ENCODE results near the gene WAPL.

The WAPL gene

GRCh38 chr10:86461963-86462804 lies 59.4 kb downstream of the WAPL start:
- DNase-seq = no peak

GRCh38 chr10:86451604-86451960 lies 70.0 kb downstream of the WAPL start:
- DNase-seq = no peak

GRCh38 chr10:86450806-86451603 lies 70.6 kb downstream of the WAPL start:
- no peak for DNase-seq

- DNase-seq = no peak
Measured at GRCh38 chr10:86449926-86450558, 71.5 kb downstream of the WAPL start.

GRCh38 chr10:86447432-86447831 lies 74.2 kb downstream of the WAPL start:
- DNase-seq = no peak

GRCh38 chr10:86446987-86447386 lies 74.6 kb downstream of the WAPL start:
- DNase-seq = no peak

GRCh38 chr10:86446440-86446839 lies 75.2 kb downstream of the WAPL start:
- DNase-seq = no peak

GRCh38 chr10:86443936-86444335 lies 77.7 kb downstream of the WAPL start:
- no peak for DNase-seq

GRCh38 chr10:86443069-86443468 lies 78.5 kb downstream of the WAPL start:
- no peak for DNase-seq

- no peak for DNase-seq
Measured at GRCh38 chr10:86440874-86441843, 80.4 kb downstream of the WAPL start.

GRCh38 chr10:86439544-86439943 lies 82.0 kb downstream of the WAPL start:
- DNase-seq = no peak

GRCh38 chr10:86438091-86438749 lies 83.4 kb downstream of the WAPL start:
- DNase-seq = no peak

- DNase-seq = no peak
Measured at GRCh38 chr10:86437447-86437846, 84.1 kb downstream of the WAPL start.

GRCh38 chr10:86436963-86437362 lies 84.6 kb downstream of the WAPL start:
- no peak for DNase-seq

- DNase-seq = no peak
Measured at GRCh38 chr10:86434656-86435055, 86.9 kb downstream of the WAPL start.

GRCh38 chr10:86423739-86424138 lies 97.9 kb downstream of the WAPL start:
- no peak for DNase-seq

GRCh38 chr10:86419101-86419500 lies 102.5 kb downstream of the WAPL start:
- DNase-seq = no peak

GRCh38 chr10:86415583-86415982 lies 106.0 kb downstream of the WAPL start:
- no peak for DNase-seq

- DNase-seq = no peak
Measured at GRCh38 chr10:86415116-86415515, 106.5 kb downstream of the WAPL start.

GRCh38 chr10:86413046-86413728 lies 108.4 kb downstream of the WAPL start:
- peak in 1 of 5 donors; percentile 56 for DNase-seq

Measured in T-helper 1 cell (primary cell).